Mesendoderm (in vitro differentiated cells): Measurements from ENCODE around the gene FRMPD2.
"Not testable (repeated sequence)": the region's sequence is repeated elsewhere in the genome, so short reads cannot be mapped to it uniquely, and the experiment has no call there.

Experiments used
- DNase-seq: peaks from one replicate; pipeline ENCODE4 v3.0.0; 2013
- H2AK5ac ChIP-seq: 2 replicates; pipeline ENCODE4 v1.6.1; 2013; ENCODE audit warnings: low read length, inconsistent platforms
- H2BK120ac ChIP-seq: 2 replicates; pipeline ENCODE4 v1.6.1; 2013; ENCODE audit warnings: low read depth, mild to moderate bottlenecking, low read length, moderate library complexity, mixed read lengths
- H2BK15ac ChIP-seq: replicated peaks from 2 replicates; pipeline ENCODE4 v1.6.1; 2013; ENCODE audit warnings: low read depth, mild to moderate bottlenecking, moderate library complexity
- H2BK5ac ChIP-seq: 2 replicates; pipeline ENCODE4 v1.6.1; 2013; ENCODE audit warnings: low read length, inconsistent platforms
- H3K18ac ChIP-seq: 2 replicates; pipeline ENCODE4 v1.6.1; 2013; ENCODE audit warnings: mild to moderate bottlenecking, low read length, mixed read lengths
- H3K23ac ChIP-seq: one replicate; pipeline ENCODE4 v1.6.1; 2013; ENCODE audit warnings: low read length
- H3K27ac ChIP-seq: 2 replicates; pipeline ENCODE4 v1.5.1; 2013; ENCODE audit warnings: low read depth, mild to moderate bottlenecking, inconsistent platforms, low read length, moderate library complexity
- H3K27me3 ChIP-seq: 2 replicates; pipeline ENCODE4 v1.6.1; 2013; ENCODE audit warnings: low read length, control low read depth, mild to moderate bottlenecking, inconsistent platforms; ENCODE audit not compliant: insufficient read depth, poor library complexity
- H3K36me3 ChIP-seq: 2 replicates; pipeline ENCODE4 v1.6.1; 2013; ENCODE audit warnings: low read length, inconsistent platforms; ENCODE audit not compliant: control insufficient read depth, insufficient read depth
- H3K4ac ChIP-seq: one replicate; pipeline ENCODE4 v1.6.1; 2013; ENCODE audit warnings: low read depth, mild to moderate bottlenecking, low read length, moderate library complexity
- H3K4me1 ChIP-seq: 2 replicates; pipeline ENCODE4 v1.6.1; 2013; ENCODE audit warnings: low read depth, low read length, inconsistent platforms; ENCODE audit not compliant: control insufficient read depth
- H3K4me2 ChIP-seq: 2 replicates; pipeline ENCODE4 v1.6.1; 2013; ENCODE audit warnings: low read length
- H3K4me3 ChIP-seq: 2 replicates; pipeline ENCODE4 v1.5.1; 2013; ENCODE audit warnings: mild to moderate bottlenecking, low read length
- H3K56ac ChIP-seq: one replicate; pipeline ENCODE4 v1.6.1; 2013; ENCODE audit warnings: low read length
- H3K79me1 ChIP-seq: 2 replicates; pipeline ENCODE4 v1.6.1; 2013; ENCODE audit warnings: low read length, inconsistent platforms
- H3K79me2 ChIP-seq: 2 replicates; pipeline ENCODE4 v1.6.1; 2013; ENCODE audit warnings: mild to moderate bottlenecking, low read length; ENCODE audit not compliant: control insufficient read depth, insufficient read depth
- H3K9ac ChIP-seq: 2 replicates; pipeline ENCODE4 v1.6.1; 2013; ENCODE audit warnings: low read length, inconsistent platforms
- H4K5ac ChIP-seq: one replicate; pipeline ENCODE4 v1.6.1; 2013; ENCODE audit warnings: low read length
- H4K8ac ChIP-seq: one replicate; pipeline ENCODE4 v1.6.1; 2013; ENCODE audit warnings: low read depth, mild to moderate bottlenecking, control low read depth, low read length, moderate library complexity
- WGBS: extraction: QIAGEN DNeasy Blood & Tissue Kit; methylation state at CpG from one replicate; pipeline ENCODE4 v1.1.7; 2013; ENCODE audit warnings: low lambda C conversion rate, missing lambda C conversion rate; ENCODE audit not compliant: insufficient coverage; ENCODE audit errors: extremely low coverage; 5-methylcytosine and 5-hydroxymethylcytosine counted together

Gene FRMPD2

DNA sequence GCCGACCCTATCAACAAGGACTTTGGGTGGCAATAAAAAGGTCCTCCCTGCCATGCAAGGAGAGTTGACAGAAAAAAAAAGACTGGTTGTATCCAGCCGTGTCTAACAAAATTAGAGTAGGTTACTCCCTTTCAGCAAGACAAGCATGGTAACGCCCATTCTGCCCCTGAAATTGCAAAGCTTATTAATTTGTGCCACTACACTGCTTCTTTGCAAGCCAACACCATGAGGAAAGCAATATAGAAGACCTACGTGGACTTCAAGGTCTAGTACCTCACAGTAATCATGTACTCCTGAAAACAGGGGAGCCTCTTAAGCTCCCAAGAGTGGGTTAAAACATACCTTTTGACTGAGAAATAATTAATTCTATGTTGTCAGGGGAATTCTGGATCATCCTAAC lies 90.3 kb downstream of the FRMPD2 start:
- Histone ChIP-seq H2BK5ac (no peak overlapping the region), H3K4me1 (no peaks in the 10 kb centered on the region), H3K4me2 (no peak overlapping the region), H3K27me3 (no peaks in the 10 kb centered on the region), H3K4me3 (no peak overlapping the region), H3K79me2 (no peaks in the 10 kb centered on the region), H3K9ac (no peak overlapping the region), H2BK15ac (no peak overlapping the region), H3K79me1 (no peaks in the 10 kb centered on the region), H2AK5ac (no peak overlapping the region), H3K4ac (no peak overlapping the region), H4K5ac (no peak overlapping the region), H3K56ac (no peak overlapping the region), H3K23ac (no peak overlapping the region), H3K18ac (no peak overlapping the region), H3K27ac (no peak overlapping the region), H2BK120ac (no peak overlapping the region), H4K8ac (no peak overlapping the region), H3K36me3 (no peaks in the 10 kb centered on the region)
- no peak for DNase-seq
- no CpG with 5 or more reads among the region's 4 CpGs for WGBS

- H3K79me2 ChIP-seq, H3K23ac ChIP-seq, H4K8ac ChIP-seq, H3K18ac ChIP-seq, H3K56ac ChIP-seq, DNase-seq, H4K5ac ChIP-seq, H2AK5ac ChIP-seq, H3K9ac ChIP-seq, H3K4me2 ChIP-seq, H2BK120ac ChIP-seq, H3K79me1 ChIP-seq, H2BK15ac ChIP-seq, H3K27me3 ChIP-seq, H2BK5ac ChIP-seq, H3K4me1 ChIP-seq, H3K27ac ChIP-seq, H3K36me3 ChIP-seq, H3K4me3 ChIP-seq, H3K4ac ChIP-seq: not testable (repeated sequence)
- WGBS: no CpG with 5 or more reads among the region's 5 CpGs
Observed at GRCh38 chr10:48172715-48173114, 101.8 kb downstream of the FRMPD2 start.

- H4K8ac ChIP-seq, H3K79me1 ChIP-seq, H3K23ac ChIP-seq, DNase-seq, H4K5ac ChIP-seq, H3K79me2 ChIP-seq, H3K4me3 ChIP-seq, H3K27ac ChIP-seq, H2BK120ac ChIP-seq, H3K9ac ChIP-seq, H2BK5ac ChIP-seq, H3K56ac ChIP-seq, H3K27me3 ChIP-seq, H2BK15ac ChIP-seq, H3K4ac ChIP-seq, H3K4me1 ChIP-seq, H3K18ac ChIP-seq, H3K36me3 ChIP-seq, H3K4me2 ChIP-seq, H2AK5ac ChIP-seq: not testable (repeated sequence)
- WGBS: no CpG with 5 or more reads among the region's 5 CpGs
Observed at GRCh38 chr10:48160670-48161069, 113.8 kb downstream of the FRMPD2 start.

DNA sequence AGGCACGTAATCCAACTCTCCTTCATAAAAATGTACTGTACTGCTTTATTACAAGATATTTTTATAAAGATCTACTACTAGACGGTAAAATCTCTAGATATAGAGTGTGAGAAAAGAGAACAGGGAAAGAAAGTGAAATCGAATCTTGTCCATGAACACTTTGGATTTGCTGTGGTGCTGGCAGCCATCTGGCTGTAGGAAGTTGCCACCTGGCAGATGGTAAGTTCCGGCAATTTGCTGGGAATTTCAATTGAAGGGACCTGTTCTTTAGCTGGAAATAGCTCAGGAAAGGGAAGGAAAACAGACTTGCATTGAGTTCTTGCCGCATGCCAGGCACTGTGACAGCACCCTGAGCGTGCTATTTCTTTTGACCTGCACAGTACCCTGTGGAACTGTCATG lies 114.3 kb downstream of the FRMPD2 start:
- not testable (repeated sequence) for DNase-seq, H3K79me1 ChIP-seq, H3K4me2 ChIP-seq, H3K4me1 ChIP-seq, H4K8ac ChIP-seq, H2BK15ac ChIP-seq, H3K9ac ChIP-seq, H3K36me3 ChIP-seq, H3K18ac ChIP-seq, H3K79me2 ChIP-seq, H3K56ac ChIP-seq, H2AK5ac ChIP-seq, H3K4me3 ChIP-seq, H4K5ac ChIP-seq, H3K27ac ChIP-seq, H2BK120ac ChIP-seq, H2BK5ac ChIP-seq, H3K27me3 ChIP-seq, H3K4ac ChIP-seq, H3K23ac ChIP-seq
- WGBS: no CpG with 5 or more reads among the region's 6 CpGs

DNA sequence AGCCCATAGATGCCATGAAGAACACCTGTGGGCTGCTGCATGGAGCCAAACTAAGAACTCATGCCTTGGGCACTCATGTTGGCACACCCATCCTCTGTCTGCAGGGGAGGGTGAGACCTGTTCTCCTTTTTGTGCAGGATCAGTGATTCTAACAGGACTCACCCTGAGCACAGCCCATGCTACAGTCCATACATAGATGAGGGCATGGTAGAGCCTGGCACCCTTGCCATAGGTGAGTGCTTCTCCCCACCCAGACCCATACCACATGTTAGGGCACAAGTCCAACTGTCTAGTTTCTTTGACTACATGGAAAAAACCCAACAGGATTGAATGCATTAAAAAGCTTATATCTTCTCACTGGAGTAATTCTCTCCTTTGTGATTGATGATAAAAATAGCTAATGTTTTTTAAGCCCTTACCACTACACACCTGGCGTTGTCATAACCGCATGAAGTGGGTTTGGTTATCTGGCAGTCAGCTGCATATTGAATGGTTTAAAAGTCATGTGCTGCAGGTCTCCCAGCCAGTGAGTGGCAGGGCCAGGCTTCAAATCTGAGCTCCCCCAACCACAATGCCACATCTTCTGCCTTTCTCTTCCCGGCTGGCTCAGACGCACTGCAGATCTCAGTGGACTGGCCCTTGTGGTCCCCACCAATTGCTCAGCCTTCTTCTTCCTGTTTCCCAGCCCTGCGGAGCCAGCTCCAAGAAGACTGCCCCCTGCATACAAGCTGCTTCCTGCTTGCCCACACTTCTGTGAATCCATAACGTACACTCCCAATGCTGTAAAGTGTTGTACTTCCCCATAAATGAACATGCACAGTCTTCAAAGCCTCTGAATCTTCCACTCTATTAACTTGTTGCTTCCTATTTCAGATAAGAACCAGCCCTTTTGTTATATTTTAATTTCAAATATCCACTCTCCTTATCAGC lies 120.0 kb downstream of the FRMPD2 start:
- WGBS: no CpG with 5 or more reads among the region's 6 CpGs
- not testable (repeated sequence) for H4K8ac ChIP-seq, DNase-seq, H3K18ac ChIP-seq, H3K4me1 ChIP-seq, H3K56ac ChIP-seq, H3K27me3 ChIP-seq, H3K9ac ChIP-seq, H4K5ac ChIP-seq, H3K79me2 ChIP-seq, H2BK15ac ChIP-seq, H3K4me2 ChIP-seq, H3K36me3 ChIP-seq, H2BK5ac ChIP-seq, H3K79me1 ChIP-seq, H3K4me3 ChIP-seq, H3K4ac ChIP-seq, H2BK120ac ChIP-seq, H3K23ac ChIP-seq, H2AK5ac ChIP-seq, H3K27ac ChIP-seq

- H3K9ac ChIP-seq, H3K23ac ChIP-seq, H3K56ac ChIP-seq, H3K18ac ChIP-seq, H3K36me3 ChIP-seq, H2AK5ac ChIP-seq, H2BK15ac ChIP-seq, H3K4ac ChIP-seq, DNase-seq, H3K4me2 ChIP-seq, H4K8ac ChIP-seq, H3K27ac ChIP-seq, H3K79me1 ChIP-seq, H3K4me1 ChIP-seq, H3K79me2 ChIP-seq, H3K27me3 ChIP-seq, H2BK120ac ChIP-seq, H4K5ac ChIP-seq, H2BK5ac ChIP-seq, H3K4me3 ChIP-seq: not testable (repeated sequence)
- WGBS: no CpG with 5 or more reads among the region's 3 CpGs
Observed at GRCh38 chr10:48147643-48148042, 126.9 kb downstream of the FRMPD2 start.
